HEK293T (cell line): ENCODE measurements around the gene CNTN6.

Source experiments
- ARNT ChIP-seq: fragments of 450-650 bp; IDR thresholded peaks from 2 replicates; pipeline ENCODE4 v1.6.1; 2017; ENCODE audit warnings: mild to moderate bottlenecking
- BHLHE40 ChIP-seq: fragments of 450-650 bp; IDR thresholded peaks from 2 replicates; pipeline ENCODE4 v1.6.1; 2016; ENCODE audit warnings: mild to moderate bottlenecking, moderate library complexity, borderline replicate concordance
- CTBP1 ChIP-seq: fragments of 450-650 bp; IDR thresholded peaks from 2 replicates; pipeline ENCODE4 v1.6.1; 2016; ENCODE audit warnings: borderline replicate concordance
- ELF4 ChIP-seq: fragments of 450-650 bp; IDR thresholded peaks from 2 replicates; pipeline ENCODE4 v1.6.1; 2017; ENCODE audit warnings: antibody characterized with exemption
- FOXA1 ChIP-seq: fragments of 450-650 bp; IDR thresholded peaks from 2 replicates; pipeline ENCODE4 v1.6.1; 2016; ENCODE audit warnings: mild to moderate bottlenecking
- FOXK2 ChIP-seq: fragments of 450-650 bp; IDR thresholded peaks from 2 replicates; pipeline ENCODE4 v1.6.1; 2016; ENCODE audit warnings: mild to moderate bottlenecking
- FOXM1 ChIP-seq: fragments of 450-650 bp; IDR thresholded peaks from 2 replicates; pipeline ENCODE4 v1.6.1; 2017; ENCODE audit warnings: mild to moderate bottlenecking, borderline replicate concordance
- HDGF ChIP-seq: fragments of 450-650 bp; IDR thresholded peaks from 2 replicates; pipeline ENCODE4 v1.6.1; 2017; ENCODE audit warnings: antibody characterized with exemption, borderline replicate concordance
- LEF1 ChIP-seq: fragments of 450-650 bp; IDR thresholded peaks from 2 replicates; pipeline ENCODE4 v1.6.1; 2017; ENCODE audit warnings: mild to moderate bottlenecking, borderline replicate concordance
- NFRKB ChIP-seq: fragments of 450-650 bp; IDR thresholded peaks from 2 replicates; pipeline ENCODE4 v1.6.1; 2016; ENCODE audit warnings: mild to moderate bottlenecking, moderate library complexity
- SP1 ChIP-seq: fragments of 450-650 bp; IDR thresholded peaks from 2 replicates; pipeline ENCODE4 v1.6.1; 2017
- SUZ12 ChIP-seq: fragments of 450-650 bp; IDR thresholded peaks from 2 replicates; pipeline ENCODE4 v1.6.1; 2016; ENCODE audit warnings: mild to moderate bottlenecking
- ZNF384 ChIP-seq: fragments of 450-650 bp; IDR thresholded peaks from 2 replicates; pipeline ENCODE4 v1.6.1; 2016

GRCh38 chr3:1227111-1227510 is 134.3 kb downstream of the CNTN6 start:
- TF ChIP-seq ARNT: no peak
- TF ChIP-seq BHLHE40: no peak
- TF ChIP-seq CTBP1: no peak
- no peak for TF ChIP-seq FOXM1
- TF ChIP-seq SP1: no peak
- TF ChIP-seq ELF4: no peak
- TF ChIP-seq FOXK2: no peak
- TF ChIP-seq LEF1: no peak
- no peak for TF ChIP-seq SUZ12
- TF ChIP-seq ZNF384: no peak
- TF ChIP-seq HDGF: no peak
- TF ChIP-seq FOXA1: no peak
- TF ChIP-seq NFRKB: no peak
